GM18870 (cell line): ENCODE data around the gene MAPK8.

Experiments used
- ATAC-seq: cut with Tn5 transposase; IDR thresholded peaks from one replicate; pipeline ENCODE4 v1.9.1; 2021; ENCODE audit warnings: moderate library complexity; ENCODE audit not compliant: unreplicated experiment

MAPK8 gene

GRCh38 chr10:48447356-48448215 lies 141.1 kb downstream of the MAPK8 start:
- ATAC-seq: no peak

DNA sequence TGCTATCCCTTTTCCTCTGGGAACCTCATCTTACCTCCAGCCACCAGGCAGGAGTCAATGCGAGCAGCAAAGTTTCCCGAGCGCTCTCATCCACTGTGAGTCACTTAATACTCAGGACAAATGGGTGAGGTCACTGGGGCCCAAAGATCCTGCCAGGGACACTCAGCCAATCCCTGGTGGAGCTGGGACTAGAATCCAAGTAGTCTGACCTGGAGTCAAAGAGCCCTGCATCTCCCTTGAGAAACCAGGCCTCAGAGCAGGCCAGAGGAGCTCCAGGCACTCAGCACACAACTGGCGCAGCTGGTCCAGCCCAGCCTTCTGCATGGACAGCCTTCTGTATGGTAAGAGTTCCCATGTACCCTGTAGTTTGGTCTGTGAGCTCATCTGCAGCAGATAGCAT lies 142.3 kb downstream of the MAPK8 start:
- ATAC-seq: no peak

DNA sequence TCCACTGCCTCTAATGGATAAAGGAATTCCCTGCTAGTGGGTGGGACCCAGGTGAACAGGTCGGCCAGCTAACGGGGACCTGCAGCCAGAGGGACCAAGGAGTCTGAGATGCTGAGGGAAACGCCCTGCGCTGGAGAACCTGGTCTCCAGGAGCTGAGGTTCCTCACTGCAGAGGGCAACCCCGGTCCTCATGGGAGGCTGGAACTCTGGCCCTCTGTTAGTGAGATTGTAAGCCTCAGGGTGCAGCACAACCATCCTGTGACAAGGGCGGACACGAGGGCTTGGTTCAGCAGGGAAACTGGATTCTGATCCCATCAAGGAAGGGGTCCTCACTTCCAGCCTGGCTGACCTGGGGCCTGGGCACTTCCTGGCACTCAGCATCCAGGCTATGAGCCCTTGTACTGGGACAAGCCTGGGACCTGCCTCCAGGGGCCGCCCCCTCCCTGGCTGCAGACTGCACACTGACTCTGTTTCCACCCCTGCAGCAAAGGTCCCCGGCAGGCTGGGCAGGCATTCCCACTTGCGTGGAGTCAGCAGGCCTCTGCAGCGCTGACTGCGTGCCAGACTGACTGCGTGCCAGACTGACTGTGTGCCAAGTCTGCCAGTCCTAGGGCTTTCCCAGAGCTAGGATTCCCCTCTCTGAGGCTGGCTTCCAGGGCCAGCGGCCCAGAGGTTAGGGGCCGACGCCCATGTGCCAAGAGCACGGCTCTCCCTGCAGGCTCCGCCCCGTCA lies 143.2 kb downstream of the MAPK8 start:
- no peak for ATAC-seq

DNA sequence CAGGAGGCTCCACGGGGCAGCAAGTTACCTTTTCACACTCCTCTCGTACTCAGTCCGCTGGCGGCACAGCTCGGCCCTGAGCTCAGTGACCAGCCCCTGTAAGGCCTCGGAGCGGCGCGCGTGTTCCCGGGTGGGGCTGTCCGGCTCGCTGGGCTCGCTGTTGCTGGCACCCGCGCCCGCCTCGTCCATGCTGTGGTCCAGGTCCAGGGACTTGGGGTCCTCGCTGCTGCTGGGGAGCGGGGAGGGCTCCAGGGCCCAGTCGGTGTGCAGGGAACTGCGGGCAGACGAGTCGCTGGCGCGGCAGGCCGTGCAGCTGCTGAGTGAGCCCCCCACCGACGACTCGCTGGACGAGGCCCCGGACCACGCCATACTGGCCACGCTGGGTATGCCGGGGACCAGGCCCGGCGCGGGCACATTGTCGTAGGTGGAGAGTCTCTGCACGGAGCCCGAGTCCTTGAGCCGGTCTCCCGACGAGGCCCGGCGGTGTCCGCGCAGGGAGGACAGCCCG lies 143.8 kb downstream of the MAPK8 start:
- no peak for ATAC-seq

DNA sequence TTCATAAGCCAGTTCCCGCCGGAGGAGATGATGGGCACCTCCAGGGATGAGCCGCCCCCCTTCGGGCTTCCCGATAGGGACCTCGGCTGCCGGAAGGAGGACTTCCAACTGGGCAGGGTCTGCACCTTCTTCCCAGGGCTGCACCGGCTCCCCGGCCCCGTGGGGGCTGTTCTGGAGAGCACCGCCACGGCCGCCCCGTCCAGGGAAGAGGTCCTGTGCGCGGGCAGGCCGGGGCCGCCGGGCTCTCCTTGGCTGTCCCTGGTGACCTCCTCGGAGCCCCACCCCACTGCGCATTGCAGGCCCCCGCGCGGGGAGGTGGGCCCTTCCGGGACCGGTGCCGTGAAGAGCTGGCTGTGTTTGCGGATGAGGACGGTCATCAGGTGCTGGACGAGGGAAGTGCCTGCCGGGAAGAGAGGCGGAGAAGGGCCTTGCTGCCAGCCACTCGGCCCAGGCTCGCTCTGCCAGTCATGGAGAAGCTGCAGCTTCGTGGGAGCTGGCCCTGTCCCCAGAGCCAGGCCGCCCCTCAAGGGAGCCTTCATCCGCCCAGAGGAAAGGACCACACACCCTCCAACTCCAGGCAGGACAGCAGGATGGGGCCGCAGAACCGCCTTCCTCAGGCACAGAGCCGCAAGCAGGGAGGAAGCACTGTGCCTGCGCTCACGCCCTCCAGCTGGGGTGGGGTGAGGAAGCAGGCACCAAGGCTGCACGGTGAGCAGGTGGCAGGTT lies 144.4 kb downstream of the MAPK8 start:
- no peak for ATAC-seq

DNA sequence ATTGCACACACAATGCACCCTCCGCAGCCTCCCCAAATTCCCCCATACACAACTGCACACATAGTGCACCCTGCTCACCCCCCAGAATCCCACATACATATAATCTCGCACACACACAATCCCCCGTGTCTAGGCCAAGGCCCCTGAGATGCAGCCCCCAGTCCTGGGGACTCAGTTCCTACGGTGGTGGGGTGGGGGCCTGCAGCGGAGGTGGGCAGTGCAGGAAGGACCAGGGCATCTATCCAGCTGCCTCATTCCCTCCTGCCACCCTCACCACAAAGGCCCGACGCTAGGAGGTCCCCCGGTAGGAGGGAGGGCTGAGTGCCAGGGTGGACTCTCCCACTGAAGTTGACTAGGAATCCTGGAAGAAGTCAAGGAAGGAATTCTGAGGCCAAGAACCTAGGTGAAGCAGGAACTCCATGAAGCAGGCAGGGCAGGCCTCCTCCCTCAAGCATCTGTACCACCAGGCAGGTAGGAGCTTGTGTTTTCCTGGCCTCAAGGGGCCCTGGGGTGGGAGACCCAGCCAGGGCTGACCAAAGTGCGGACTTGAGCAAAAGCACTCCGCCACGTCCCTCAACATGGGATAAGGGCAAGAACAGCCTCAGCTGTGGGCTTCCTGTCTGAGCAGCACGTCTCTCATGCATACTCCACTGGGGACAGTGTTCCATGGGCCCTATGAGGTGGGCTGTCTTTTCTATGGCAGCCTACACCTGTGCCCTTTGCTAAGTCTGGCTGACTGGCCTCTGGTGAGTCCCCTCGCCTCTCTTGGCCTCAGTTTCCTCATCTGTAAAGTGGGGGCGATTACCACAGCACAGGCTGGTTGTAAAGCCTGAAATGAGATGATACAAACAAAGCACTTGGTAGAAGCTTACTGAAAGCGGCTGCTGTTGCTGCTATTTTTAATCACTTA lies 145.7 kb downstream of the MAPK8 start:
- no peak for ATAC-seq

DNA sequence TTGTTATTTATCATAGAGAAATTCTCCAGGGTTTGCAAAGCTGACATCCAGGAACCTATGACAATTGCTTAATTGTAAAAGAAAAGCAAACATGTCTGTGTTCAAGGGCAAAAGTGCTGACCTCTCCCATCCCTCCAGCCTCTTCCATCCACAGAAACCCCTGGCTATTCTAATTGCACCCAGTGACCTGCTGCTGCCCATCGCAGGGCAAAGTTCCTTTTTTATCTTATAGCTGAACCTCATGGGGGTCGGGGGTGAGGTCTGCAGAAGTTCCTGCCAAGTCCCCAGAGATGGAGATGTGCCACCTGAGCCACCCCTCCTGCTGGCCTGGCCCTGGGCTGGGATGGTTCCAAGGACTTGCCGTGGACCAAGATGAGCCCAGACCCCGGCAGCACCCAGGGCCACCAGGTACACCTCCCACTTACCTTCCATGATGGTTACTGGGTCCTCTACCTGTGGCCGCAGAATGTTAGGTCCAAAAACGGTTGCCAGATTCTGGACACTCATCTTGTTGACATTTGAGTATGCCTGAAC lies 146.5 kb downstream of the MAPK8 start:
- no peak for ATAC-seq

- no peak for ATAC-seq
These were observed 147.2 kb downstream of the MAPK8 start for GRCh38 chr10:48453451-48454301.

DNA sequence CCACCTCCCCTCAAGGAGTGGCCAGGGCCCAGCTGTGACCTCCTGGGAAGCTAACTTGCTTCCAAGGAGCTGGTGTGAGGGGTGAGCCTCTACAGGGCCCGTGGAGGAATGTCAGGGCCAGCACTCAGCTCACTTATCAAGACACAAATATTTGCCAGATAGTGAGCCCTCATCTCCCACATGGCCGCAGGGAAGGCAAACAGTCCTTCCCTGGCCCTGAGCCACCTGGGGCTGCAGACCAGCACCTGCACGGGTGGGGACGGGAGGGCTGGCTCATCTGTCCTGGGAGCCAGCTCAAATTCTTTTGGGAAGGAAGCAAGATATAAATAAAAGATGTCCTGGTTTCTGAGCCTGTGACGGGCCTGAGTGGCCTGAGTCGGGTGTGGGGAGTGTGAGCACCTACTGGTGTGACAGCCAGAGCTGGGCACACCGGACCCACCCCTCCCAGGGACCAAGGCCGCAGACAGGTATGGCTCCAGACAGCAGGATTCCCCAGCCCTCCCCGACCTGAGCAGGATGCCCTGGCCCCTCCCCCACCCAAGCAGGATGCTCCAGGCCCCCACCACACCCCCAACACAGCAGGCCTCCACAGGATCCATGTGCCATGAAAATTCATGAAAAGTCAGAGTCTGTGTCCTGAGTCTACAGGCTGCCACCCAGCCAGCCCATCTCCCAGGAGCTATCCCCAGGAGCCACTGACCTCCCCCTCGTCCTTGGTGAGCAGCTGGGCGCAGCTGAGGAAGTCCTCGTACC lies 148.0 kb downstream of the MAPK8 start:
- ATAC-seq: no peak

- no peak for ATAC-seq
These were observed 148.5 kb downstream of the MAPK8 start for GRCh38 chr10:48455055-48455391.

DNA sequence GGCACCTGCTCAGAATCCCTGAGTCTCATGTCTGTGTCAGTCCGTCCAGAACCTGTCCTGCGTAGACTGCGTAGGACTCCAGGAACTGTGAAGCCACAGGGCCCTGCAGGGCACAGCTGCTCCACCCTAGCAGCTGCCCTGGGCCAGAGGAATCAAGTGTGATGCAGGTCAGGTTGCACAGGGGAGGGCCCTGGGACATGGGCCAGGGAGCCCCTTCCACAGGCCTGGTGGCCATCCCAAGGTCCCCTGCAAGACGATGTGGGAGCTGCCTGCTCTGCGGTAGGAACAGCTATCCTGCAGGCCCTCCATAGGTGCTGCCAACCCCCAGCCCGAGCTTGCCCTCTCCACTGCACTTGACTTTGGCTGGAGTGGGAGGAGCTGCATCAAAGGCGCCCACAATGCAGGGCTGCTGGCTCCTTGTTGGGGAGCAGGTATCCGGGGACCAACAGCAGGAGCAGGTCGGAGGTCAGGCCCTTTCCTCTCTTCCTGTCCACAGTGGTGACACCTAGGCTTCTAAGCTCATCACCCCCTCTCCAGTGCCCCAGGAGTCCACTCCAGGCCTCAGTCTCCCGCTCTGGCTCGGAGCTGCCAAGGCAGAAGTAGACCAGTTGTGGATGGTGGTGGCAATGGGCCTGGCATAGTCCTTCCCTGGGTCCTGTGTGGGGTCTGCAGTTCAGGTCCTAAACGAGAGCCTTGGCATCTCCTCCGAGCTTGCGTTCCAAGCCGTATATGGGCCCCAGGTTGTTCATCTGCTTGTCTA lies 149.1 kb downstream of the MAPK8 start:
- ATAC-seq: no peak

DNA sequence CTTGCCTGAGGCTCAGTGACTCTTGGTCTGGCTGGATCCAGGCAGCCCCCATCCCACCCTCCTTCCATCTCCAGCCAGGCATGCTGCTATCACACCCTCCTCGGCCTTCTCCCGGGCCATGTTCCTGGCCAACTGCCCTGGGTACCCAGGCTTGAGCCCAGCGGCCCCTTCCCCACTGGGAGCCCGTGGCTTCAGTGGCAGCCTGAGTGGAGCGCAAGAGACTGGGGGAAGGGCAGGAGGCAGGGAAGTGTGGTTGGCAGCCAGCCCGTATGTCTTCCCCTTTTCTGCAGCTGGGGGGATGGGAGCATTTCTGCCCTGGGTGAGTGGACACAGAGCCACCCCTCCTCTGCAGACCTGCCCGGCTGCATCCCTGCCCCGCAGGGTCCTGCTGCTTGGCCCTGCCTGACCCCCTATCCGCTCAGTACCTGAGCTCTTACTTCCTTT lies 149.9 kb downstream of the MAPK8 start:
- ATAC-seq: no peak

GRCh38 chr10:48456808-48457761 lies 150.6 kb downstream of the MAPK8 start:
- no peak for ATAC-seq

- ATAC-seq: no peak
These were observed 151.6 kb downstream of the MAPK8 start for GRCh38 chr10:48457949-48458661.

DNA sequence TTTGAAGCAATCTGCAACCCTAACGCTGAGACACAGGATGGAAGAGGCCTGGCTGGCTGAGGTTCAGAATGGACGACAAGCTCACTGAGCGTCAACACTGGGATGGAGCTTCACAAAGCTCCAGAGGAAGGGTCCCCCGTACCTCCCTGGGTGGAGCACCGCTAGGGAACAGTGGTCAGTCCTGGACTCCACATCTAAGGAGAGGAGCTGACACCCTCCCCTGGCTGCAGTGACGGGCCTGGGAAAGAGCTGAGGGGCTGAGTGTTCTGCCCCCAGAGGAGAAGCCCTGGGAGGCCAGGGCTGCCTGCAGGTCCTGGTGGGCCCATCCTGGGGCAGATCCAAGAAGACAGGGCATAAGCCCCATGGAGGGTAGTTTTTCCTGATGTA lies 152.2 kb downstream of the MAPK8 start:
- ATAC-seq: no peak
